ENCODE measurements around the gene OST4.

DNA sequence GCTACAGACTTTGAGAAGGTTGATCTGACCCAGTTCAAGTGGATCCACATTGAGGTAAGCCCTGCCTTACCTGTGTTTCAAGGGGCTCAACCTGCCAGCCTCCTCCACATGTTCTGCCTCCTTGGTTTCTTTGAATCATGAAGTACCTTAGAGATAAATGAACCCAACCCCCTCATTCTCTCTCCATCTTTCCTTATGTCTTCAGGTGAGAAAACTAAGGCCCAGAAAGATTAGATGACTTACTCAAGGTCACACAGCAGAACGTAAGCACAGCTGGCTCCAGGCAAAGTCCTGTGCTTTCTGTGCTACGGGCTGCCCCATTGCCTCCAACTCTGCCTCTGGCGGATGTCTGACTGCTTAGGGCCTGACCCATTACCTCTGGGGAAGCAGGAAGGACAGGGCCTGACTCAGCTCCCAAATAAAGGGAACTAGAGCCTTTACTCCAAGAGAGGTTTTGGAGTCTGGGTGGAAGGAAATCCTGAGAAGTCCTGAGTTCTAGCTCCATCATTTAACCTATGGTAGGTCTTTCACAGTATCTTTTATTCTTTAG, 25.4 kb upstream of the OST4 start:
- TF ChIP-seq EZH2phosphoT487 (IDR thresholded peaks at IDR 0.05) (no peak), CTCF (IDR thresholded peaks at IDR 0.05) (no peak)
